Astrocyte (in vitro differentiated cells and primary cell): ENCODE results near the gene GHDC.

Experiments
- EZH2 ChIP-seq: IDR thresholded peaks from 2 replicates; pipeline ENCODE4 v1.6.1; 2012; ENCODE audit warnings: mild to moderate bottlenecking, low read length, inconsistent platforms; ENCODE audit not compliant: insufficient read depth
- TF ChIP-seq, protein P1 (sequence below): IDR thresholded peaks from 2 replicates; pipeline ENCODE4 v1.5.1; 2011; ENCODE audit warnings: low read depth, mild to moderate bottlenecking, inconsistent platforms, low read length, moderate library complexity; ENCODE audit not compliant: insufficient read depth

GRCh38 chr17:42141382-42141781, 52.9 kb downstream of the GHDC start:
- TF ChIP-seq EZH2 = no peak
- TF ChIP-seq, protein P1, sequence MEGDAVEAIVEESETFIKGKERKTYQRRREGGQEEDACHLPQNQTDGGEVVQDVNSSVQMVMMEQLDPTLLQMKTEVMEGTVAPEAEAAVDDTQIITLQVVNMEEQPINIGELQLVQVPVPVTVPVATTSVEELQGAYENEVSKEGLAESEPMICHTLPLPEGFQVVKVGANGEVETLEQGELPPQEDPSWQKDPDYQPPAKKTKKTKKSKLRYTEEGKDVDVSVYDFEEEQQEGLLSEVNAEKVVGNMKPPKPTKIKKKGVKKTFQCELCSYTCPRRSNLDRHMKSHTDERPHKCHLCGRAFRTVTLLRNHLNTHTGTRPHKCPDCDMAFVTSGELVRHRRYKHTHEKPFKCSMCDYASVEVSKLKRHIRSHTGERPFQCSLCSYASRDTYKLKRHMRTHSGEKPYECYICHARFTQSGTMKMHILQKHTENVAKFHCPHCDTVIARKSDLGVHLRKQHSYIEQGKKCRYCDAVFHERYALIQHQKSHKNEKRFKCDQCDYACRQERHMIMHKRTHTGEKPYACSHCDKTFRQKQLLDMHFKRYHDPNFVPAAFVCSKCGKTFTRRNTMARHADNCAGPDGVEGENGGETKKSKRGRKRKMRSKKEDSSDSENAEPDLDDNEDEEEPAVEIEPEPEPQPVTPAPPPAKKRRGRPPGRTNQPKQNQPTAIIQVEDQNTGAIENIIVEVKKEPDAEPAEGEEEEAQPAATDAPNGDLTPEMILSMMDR = no peak
